Brain microvascular endothelial cell (primary cell): Measurements from ENCODE around the gene LZTR1.

Source experiments
- DNase-seq: peaks from one replicate; pipeline ENCODE4 v3.0.0-alpha.2; 2020
- H3K27ac ChIP-seq: fragments of 250-450 bp; sonication (Bioruptor Pico); 2 replicates; pipeline ENCODE4 v1.5.1; 2020; ENCODE audit warnings: mild to moderate bottlenecking, moderate library complexity
- H3K27me3 ChIP-seq: fragments of 250-450 bp; sonication (Bioruptor Pico); replicated peaks from 2 replicates; pipeline ENCODE4 v1.5.1; 2020; ENCODE audit warnings: mild to moderate bottlenecking
- H3K36me3 ChIP-seq: fragments of 250-450 bp; sonication (Bioruptor Pico); replicated peaks from 2 replicates; pipeline ENCODE4 v1.5.1; 2020; ENCODE audit warnings: mild to moderate bottlenecking
- H3K4me3 ChIP-seq: 2 replicates; pipeline ENCODE4 v1.5.1; 2011; ENCODE audit warnings: low read depth, mild to moderate bottlenecking, control low read depth, low read length, moderate library complexity
- CTCF ChIP-seq: IDR thresholded peaks from 2 replicates; pipeline ENCODE4 v1.5.1; 2011; ENCODE audit warnings: low read depth, mild to moderate bottlenecking, moderate library complexity, low read length, control low read depth, inconsistent platforms; ENCODE audit errors: missing control alignments
- in situ Hi-C: cut with HindIII; loops from 2 replicates; pipeline ENCODE4 v1.10.0; 2017; ENCODE audit warnings: low sequenced_read_pairs, low pct_ligation_motif_present

The LZTR1 gene

GRCh38 chr22:20951151-20951931, 30.8 kb upstream of the LZTR1 start:
- no peak for TF ChIP-seq CTCF
- in situ Hi-C loops = no loop called here
- no peak for DNase-seq
- peaks cover 36% of the 10 kb centered on the region for H3K36me3 ChIP-seq
- no peaks in the 10 kb centered on the region for H3K27me3 ChIP-seq
- H3K27ac ChIP-seq = no peak overlapping the region
- no peak overlapping the region for H3K4me3 ChIP-seq

GRCh38 chr22:20951932-20952380, 30.1 kb upstream of the LZTR1 start:
- H3K4me3 ChIP-seq = no peak overlapping the region
- H3K27ac ChIP-seq = no peak overlapping the region
- DNase-seq = no peak
- H3K36me3 ChIP-seq = peaks cover 36% of the 10 kb centered on the region
- TF ChIP-seq CTCF = no peak
- H3K27me3 ChIP-seq = no peaks in the 10 kb centered on the region
- in situ Hi-C loops = no loop called here

- in situ Hi-C loops = no loop called here
- DNase-seq = no peak
- H3K36me3 ChIP-seq = peaks cover 36% of the 10 kb centered on the region
- no peak overlapping the region for H3K27ac ChIP-seq
- H3K4me3 ChIP-seq = no peak overlapping the region
- TF ChIP-seq CTCF = no peak
- no peaks in the 10 kb centered on the region for H3K27me3 ChIP-seq
These were observed 29.4 kb upstream of the LZTR1 start for GRCh38 chr22:20952544-20953341.

GRCh38 chr22:20953342-20953608, 28.8 kb upstream of the LZTR1 start:
- no peaks in the 10 kb centered on the region for H3K27me3 ChIP-seq
- peaks cover 36% of the 10 kb centered on the region for H3K36me3 ChIP-seq
- TF ChIP-seq CTCF = no peak
- DNase-seq = no peak
- no peak overlapping the region for H3K27ac ChIP-seq
- in situ Hi-C loops = no loop called here
- H3K4me3 ChIP-seq = no peak overlapping the region

- Histone ChIP-seq H3K27ac (no peak overlapping the region), H3K4me3 (no peak overlapping the region), H3K36me3 (peaks cover 36% of the 10 kb centered on the region), H3K27me3 (no peaks in the 10 kb centered on the region)
- TF ChIP-seq CTCF = no peak
- no peak for DNase-seq
- in situ Hi-C loops = no loop called here
These were observed 28.2 kb upstream of the LZTR1 start for GRCh38 chr22:20953668-20954500.
